ENCODE results near the gene SLC25A3.

DNA sequence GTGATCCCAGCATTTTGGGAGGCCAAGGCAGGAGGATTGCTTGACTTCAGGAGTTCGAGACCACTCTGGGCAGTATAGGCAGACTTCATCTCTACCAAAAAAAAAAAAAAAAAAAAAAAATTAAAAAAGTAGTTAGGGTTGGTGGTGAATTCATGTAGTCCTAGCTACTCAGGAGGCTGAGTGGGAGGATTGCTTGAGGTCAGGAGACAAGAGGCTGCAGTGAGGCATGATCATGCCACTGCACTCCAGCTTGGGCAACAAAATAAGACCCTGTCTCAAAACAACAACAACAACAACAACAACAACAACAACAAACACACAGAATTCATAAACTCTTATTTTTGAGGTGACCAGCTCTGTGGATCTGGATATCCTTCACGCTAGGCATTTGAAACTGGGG, 17.1 kb downstream of the SLC25A3 start:
- TF ChIP-seq RBAK (tag by site-specific recombination; IDR thresholded peaks at IDR 0.05) (no peak), ZBTB8A (tag by site-specific recombination; IDR thresholded peaks at IDR 0.05) (no peak), ZNF558 (tag by site-specific recombination; IDR thresholded peaks at IDR 0.05) (no peak)
- TF ChIP-seq, protein P1, sequence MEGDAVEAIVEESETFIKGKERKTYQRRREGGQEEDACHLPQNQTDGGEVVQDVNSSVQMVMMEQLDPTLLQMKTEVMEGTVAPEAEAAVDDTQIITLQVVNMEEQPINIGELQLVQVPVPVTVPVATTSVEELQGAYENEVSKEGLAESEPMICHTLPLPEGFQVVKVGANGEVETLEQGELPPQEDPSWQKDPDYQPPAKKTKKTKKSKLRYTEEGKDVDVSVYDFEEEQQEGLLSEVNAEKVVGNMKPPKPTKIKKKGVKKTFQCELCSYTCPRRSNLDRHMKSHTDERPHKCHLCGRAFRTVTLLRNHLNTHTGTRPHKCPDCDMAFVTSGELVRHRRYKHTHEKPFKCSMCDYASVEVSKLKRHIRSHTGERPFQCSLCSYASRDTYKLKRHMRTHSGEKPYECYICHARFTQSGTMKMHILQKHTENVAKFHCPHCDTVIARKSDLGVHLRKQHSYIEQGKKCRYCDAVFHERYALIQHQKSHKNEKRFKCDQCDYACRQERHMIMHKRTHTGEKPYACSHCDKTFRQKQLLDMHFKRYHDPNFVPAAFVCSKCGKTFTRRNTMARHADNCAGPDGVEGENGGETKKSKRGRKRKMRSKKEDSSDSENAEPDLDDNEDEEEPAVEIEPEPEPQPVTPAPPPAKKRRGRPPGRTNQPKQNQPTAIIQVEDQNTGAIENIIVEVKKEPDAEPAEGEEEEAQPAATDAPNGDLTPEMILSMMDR (tag by site-specific recombination; IDR thresholded peaks at IDR 0.05), result no peak
- TF ChIP-seq, protein P2, sequence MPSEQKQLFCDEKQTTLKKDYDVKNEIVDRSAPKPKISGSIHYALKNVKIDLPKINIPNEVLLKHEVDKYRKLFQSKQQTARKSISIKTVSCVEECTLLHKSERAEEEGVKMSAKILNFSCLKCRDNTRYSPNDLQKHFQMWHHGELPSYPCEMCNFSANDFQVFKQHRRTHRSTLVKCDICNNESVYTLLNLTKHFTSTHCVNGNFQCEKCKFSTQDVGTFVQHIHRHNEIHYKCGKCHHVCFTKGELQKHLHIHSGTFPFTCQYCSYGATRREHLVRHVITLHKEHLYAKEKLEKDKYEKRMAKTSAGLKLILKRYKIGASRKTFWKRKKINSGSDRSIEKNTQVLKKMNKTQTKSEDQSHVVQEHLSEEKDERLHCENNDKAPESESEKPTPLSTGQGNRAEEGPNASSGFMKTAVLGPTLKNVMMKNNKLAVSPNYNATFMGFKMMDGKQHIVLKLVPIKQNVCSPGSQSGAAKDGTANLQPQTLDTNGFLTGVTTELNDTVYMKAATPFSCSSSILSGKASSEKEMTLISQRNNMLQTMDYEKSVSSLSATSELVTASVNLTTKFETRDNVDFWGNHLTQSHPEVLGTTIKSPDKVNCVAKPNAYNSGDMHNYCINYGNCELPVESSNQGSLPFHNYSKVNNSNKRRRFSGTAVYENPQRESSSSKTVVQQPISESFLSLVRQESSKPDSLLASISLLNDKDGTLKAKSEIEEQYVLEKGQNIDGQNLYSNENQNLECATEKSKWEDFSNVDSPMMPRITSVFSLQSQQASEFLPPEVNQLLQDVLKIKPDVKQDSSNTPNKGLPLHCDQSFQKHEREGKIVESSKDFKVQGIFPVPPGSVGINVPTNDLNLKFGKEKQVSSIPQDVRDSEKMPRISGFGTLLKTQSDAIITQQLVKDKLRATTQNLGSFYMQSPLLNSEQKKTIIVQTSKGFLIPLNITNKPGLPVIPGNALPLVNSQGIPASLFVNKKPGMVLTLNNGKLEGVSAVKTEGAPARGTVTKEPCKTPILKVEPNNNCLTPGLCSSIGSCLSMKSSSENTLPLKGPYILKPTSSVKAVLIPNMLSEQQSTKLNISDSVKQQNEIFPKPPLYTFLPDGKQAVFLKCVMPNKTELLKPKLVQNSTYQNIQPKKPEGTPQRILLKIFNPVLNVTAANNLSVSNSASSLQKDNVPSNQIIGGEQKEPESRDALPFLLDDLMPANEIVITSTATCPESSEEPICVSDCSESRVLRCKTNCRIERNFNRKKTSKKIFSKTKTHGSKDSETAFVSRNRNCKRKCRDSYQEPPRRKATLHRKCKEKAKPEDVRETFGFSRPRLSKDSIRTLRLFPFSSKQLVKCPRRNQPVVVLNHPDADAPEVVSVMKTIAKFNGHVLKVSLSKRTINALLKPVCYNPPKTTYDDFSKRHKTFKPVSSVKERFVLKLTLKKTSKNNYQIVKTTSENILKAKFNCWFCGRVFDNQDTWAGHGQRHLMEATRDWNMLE (tag by site-specific recombination; conservative IDR thresholded peaks at IDR 0.05; ENCODE audit: low read depth), result no peak

Data from HEK293 (cell line).